NB4 (cell line): ENCODE data around the gene IFNK.

ENCODE experiments used
- MAX ChIP-seq: IDR thresholded peaks from 2 replicates; pipeline ENCODE4 v1.6.1; 2011; ENCODE audit warnings: low read depth, low read length
- MYC ChIP-seq: IDR thresholded peaks from 2 replicates; pipeline ENCODE4 v1.6.1; 2011; ENCODE audit warnings: low read depth, low read length
- POLR2A ChIP-seq: IDR thresholded peaks from 2 replicates; pipeline ENCODE4 v1.6.1; 2011; ENCODE audit warnings: mild to moderate bottlenecking; ENCODE audit not compliant: insufficient read length; ENCODE audit errors: extremely low read depth
- TF ChIP-seq, protein P1 (sequence below): IDR thresholded peaks from one replicate; pipeline ENCODE4 v1.5.1; 2012; ENCODE audit warnings: low read depth, low read length

- TF ChIP-seq POLR2A: no peak
- no peak for TF ChIP-seq MYC
- TF ChIP-seq, protein P1, sequence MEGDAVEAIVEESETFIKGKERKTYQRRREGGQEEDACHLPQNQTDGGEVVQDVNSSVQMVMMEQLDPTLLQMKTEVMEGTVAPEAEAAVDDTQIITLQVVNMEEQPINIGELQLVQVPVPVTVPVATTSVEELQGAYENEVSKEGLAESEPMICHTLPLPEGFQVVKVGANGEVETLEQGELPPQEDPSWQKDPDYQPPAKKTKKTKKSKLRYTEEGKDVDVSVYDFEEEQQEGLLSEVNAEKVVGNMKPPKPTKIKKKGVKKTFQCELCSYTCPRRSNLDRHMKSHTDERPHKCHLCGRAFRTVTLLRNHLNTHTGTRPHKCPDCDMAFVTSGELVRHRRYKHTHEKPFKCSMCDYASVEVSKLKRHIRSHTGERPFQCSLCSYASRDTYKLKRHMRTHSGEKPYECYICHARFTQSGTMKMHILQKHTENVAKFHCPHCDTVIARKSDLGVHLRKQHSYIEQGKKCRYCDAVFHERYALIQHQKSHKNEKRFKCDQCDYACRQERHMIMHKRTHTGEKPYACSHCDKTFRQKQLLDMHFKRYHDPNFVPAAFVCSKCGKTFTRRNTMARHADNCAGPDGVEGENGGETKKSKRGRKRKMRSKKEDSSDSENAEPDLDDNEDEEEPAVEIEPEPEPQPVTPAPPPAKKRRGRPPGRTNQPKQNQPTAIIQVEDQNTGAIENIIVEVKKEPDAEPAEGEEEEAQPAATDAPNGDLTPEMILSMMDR: no peak
- no peak for TF ChIP-seq MAX
Observed at GRCh38 chr9:27566118-27566517, 42.0 kb downstream of the IFNK start.
